Measurements from ENCODE around the gene PRDM16.

GRCh38 chr1:3135073-3135702 lies 66.2 kb downstream of the PRDM16 start:
- TF ChIP-seq SUZ12 (IDR thresholded peaks at IDR 0.05; ENCODE audit: extremely low read depth, insufficient read depth, insufficient read length), result no peak
- no peak for TF ChIP-seq YY1 (IDR thresholded peaks at IDR 0.05; ENCODE audit: insufficient read depth, insufficient read length)
- no peak for TF ChIP-seq ZNF274 (IDR thresholded peaks at IDR 0.05; ENCODE audit: low read depth, low read length)
